Neuronal stem cell (in vitro differentiated cells): ENCODE data around the gene TRIP12.
"Not testable (repeated sequence)": the region's sequence is repeated elsewhere in the genome, so short reads cannot be mapped to it uniquely, and the experiment has no call there.

ENCODE experiments used
- DNase-seq: peaks from one replicate; pipeline ENCODE4 v3.0.0-alpha.2; 2013; ENCODE audit warnings: low spot score
- H2AFZ ChIP-seq: one replicate; pipeline ENCODE4 v1.6.1; 2013; ENCODE audit warnings: mild to moderate bottlenecking, low read length, inconsistent platforms
- H2AK5ac ChIP-seq: 2 replicates; pipeline ENCODE4 v1.6.1; 2013; ENCODE audit warnings: low read depth, mild to moderate bottlenecking, inconsistent platforms, low read length, moderate library complexity, mixed read lengths
- H2BK120ac ChIP-seq: 2 replicates; pipeline ENCODE4 v1.6.1; 2013; ENCODE audit warnings: low read depth, mild to moderate bottlenecking, inconsistent platforms, low read length, moderate library complexity, mixed read lengths
- H2BK12ac ChIP-seq: one replicate; pipeline ENCODE4 v1.6.1; 2013; ENCODE audit warnings: low read length, inconsistent platforms
- H2BK15ac ChIP-seq: 2 replicates; pipeline ENCODE4 v1.6.1; 2013; ENCODE audit warnings: mild to moderate bottlenecking, low read length, inconsistent platforms, mixed read lengths
- H2BK5ac ChIP-seq: one replicate; pipeline ENCODE4 v1.6.1; 2013; ENCODE audit warnings: inconsistent platforms, mild to moderate bottlenecking, low read length, moderate library complexity
- H3K14ac ChIP-seq: one replicate; pipeline ENCODE4 v1.6.1; 2013; ENCODE audit warnings: low read length, inconsistent platforms
- H3K18ac ChIP-seq: 2 replicates; pipeline ENCODE4 v1.6.1; 2013; ENCODE audit warnings: low read length, inconsistent platforms
- H3K23ac ChIP-seq: 2 replicates; pipeline ENCODE4 v1.6.1; 2013; ENCODE audit warnings: low read depth, mild to moderate bottlenecking, mixed read lengths, low read length, inconsistent platforms; ENCODE audit not compliant: poor library complexity
- H3K27ac ChIP-seq: replicated peaks from 3 replicates; pipeline ENCODE4 v1.5.1; 2013; ENCODE audit warnings: low read length, inconsistent platforms
- H3K27me3 ChIP-seq, 3 experiments: 2 replicates each; pipeline ENCODE4 v1.6.1; 2013; ENCODE audit warnings: low read length in 3 of 3, mild to moderate bottlenecking in 2 of 3, inconsistent platforms in 1 of 3, low read depth in 1 of 3, mixed read lengths in 1 of 3, moderate library complexity in 1 of 3; ENCODE audit not compliant: control insufficient read depth in 3 of 3, insufficient read depth in 3 of 3
- H3K36me3 ChIP-seq, 2 donors: replicated peaks in 1 of 2; 2 replicates each; pipeline ENCODE4 v1.6.1; 2013; ENCODE audit warnings: low read length in 2 of 2; ENCODE audit not compliant: control insufficient read depth in 2 of 2, insufficient read depth in 2 of 2
- H3K4ac ChIP-seq: 2 replicates; pipeline ENCODE4 v1.6.1; 2013; ENCODE audit warnings: inconsistent platforms, mild to moderate bottlenecking, low read length, moderate library complexity
- H3K4me1 ChIP-seq, 2 donors: 1 replicate in 1 of 2; 2 replicates in 1 of 2; pipeline ENCODE4 v1.6.1; 2013; ENCODE audit warnings: low read length in 2 of 2, low read depth in 1 of 2; ENCODE audit not compliant: control insufficient read depth in 2 of 2, insufficient read depth in 1 of 2
- H3K4me2 ChIP-seq: one replicate; pipeline ENCODE4 v1.6.1; 2013; ENCODE audit warnings: mild to moderate bottlenecking, low read length, inconsistent platforms; ENCODE audit not compliant: insufficient read depth, poor library complexity, severe bottlenecking
- H3K4me3 ChIP-seq, 2 donors: 2 replicates each; pipeline ENCODE4 v1.5.1; 2013; ENCODE audit warnings: low read length in 2 of 2, mild to moderate bottlenecking in 2 of 2, inconsistent platforms in 1 of 2, moderate library complexity in 1 of 2
- H3K79me1 ChIP-seq: one replicate; pipeline ENCODE4 v1.6.1; 2013; ENCODE audit warnings: low read depth, mild to moderate bottlenecking, inconsistent platforms, low read length, moderate library complexity
- H3K9ac ChIP-seq: one replicate; pipeline ENCODE4 v1.6.1; 2013; ENCODE audit warnings: mild to moderate bottlenecking, low read depth, low read length, inconsistent platforms; ENCODE audit not compliant: poor library complexity
- H3K9me3 ChIP-seq, 2 donors: replicated peaks in 1 of 2; 2 replicates each; pipeline versions ENCODE3 to v1.6.1; 2013; ENCODE audit warnings: low read length in 2 of 2, mild to moderate bottlenecking in 2 of 2, inconsistent platforms in 1 of 2, low read depth in 1 of 2, mixed read lengths in 1 of 2, moderate library complexity in 1 of 2; ENCODE audit not compliant: control insufficient read depth in 2 of 2, insufficient read depth in 1 of 2
- H4K8ac ChIP-seq: one replicate; pipeline ENCODE4 v1.6.1; 2013; ENCODE audit warnings: low read depth, mild to moderate bottlenecking, inconsistent platforms, low read length, moderate library complexity
- H4K91ac ChIP-seq: one replicate; pipeline ENCODE4 v1.6.1; 2013; ENCODE audit warnings: low read length, low read depth, mild to moderate bottlenecking, inconsistent platforms; ENCODE audit not compliant: poor library complexity
- WGBS, 2 donors: extraction: QIAGEN DNeasy Blood & Tissue Kit; methylation state at CpG; one replicate each; pipeline ENCODE4 v1.1.7; 2013; ENCODE audit warnings: missing lambda C conversion rate in 2 of 2, mixed read lengths in 1 of 2; ENCODE audit not compliant: insufficient read length in 2 of 2, insufficient replicate concordance in 1 of 2; ENCODE audit errors: extremely low coverage in 2 of 2; 5-methylcytosine and 5-hydroxymethylcytosine counted together

Gene TRIP12

DNA sequence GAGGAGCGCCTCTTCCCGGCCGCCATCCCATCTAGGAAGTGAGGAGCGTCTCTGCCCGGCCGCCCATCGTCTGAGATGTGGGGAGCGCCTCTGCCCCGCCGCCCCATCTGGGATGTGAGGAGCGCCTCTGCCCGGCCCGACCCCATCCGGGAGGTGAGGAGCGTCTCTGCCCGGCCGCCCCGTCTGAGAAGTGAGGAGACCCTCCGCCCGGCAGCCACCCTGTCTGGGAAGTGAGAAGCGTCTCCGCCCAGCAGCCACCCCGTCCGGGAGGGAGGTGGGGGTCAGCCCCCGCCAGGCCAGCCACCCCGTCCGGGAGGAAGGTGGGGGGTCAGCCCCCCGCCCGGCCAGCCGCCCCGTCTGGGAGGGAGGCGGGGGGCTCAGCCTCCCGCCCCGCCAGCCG is 179.1 kb downstream of the TRIP12 start:
- not testable (repeated sequence) for H3K4me3 ChIP-seq, H3K4me2 ChIP-seq, H2AK5ac ChIP-seq, H3K18ac ChIP-seq, H3K27me3 ChIP-seq, H2BK5ac ChIP-seq, H3K27ac ChIP-seq, H3K36me3 ChIP-seq, DNase-seq, H3K23ac ChIP-seq, H3K79me1 ChIP-seq, H2BK12ac ChIP-seq, H3K14ac ChIP-seq, H3K9me3 ChIP-seq, H2BK120ac ChIP-seq, H4K91ac ChIP-seq, H3K4me1 ChIP-seq, H3K9ac ChIP-seq, H4K8ac ChIP-seq, H2BK15ac ChIP-seq, H3K4ac ChIP-seq, H2AFZ ChIP-seq
- WGBS, 2 donors = no CpG with 5 or more reads among the region's 35 CpGs

DNA sequence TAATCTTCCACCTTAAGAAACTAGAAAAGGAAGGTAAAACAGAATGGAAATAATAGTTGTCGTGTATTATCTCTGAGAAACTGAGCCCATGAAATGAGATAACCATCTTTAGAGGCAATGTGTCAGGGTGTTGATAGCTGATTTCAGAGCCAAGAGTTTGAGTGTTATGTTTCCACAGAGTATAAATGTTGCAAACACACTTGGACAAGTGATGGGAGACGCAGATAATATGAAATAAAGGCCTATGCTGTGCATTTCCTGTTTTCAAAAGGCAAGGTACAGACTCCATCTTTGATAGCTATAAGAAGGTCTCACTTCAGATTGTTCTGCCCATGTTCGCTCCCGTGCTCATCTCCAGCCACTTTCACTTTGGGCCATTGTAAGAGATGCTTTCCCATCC is 181.5 kb downstream of the TRIP12 start:
- no peak for DNase-seq
- Histone ChIP-seq H3K14ac (no peak overlapping the region), H2BK15ac (no peak overlapping the region), H3K79me1 (no peaks in the 10 kb centered on the region), H2BK120ac (no peak overlapping the region), H3K27ac (no peak overlapping the region), H3K27me3 (no peaks in the 10 kb centered on the region), H3K18ac (no peak overlapping the region), H3K4ac (no peak overlapping the region), H4K8ac (no peak overlapping the region), H3K9me3 (peaks cover 4 to 6% of the 10 kb centered on the region in 2 donors), H2BK5ac (no peak overlapping the region), H3K36me3 (peaks cover 0 to 2% of the 10 kb centered on the region in 2 donors), H2AK5ac (no peak overlapping the region), H2AFZ (no peak overlapping the region), H2BK12ac (no peak overlapping the region), H4K91ac (no peak overlapping the region), H3K23ac (no peak overlapping the region), H3K9ac (no peak overlapping the region), H3K4me2 (no peak overlapping the region), H3K4me3 (no peak overlapping the region), H3K4me1 (no peaks in the 10 kb centered on the region)
- WGBS, 2 donors = no CpG with 5 or more reads among the region's 4 CpGs

DNA sequence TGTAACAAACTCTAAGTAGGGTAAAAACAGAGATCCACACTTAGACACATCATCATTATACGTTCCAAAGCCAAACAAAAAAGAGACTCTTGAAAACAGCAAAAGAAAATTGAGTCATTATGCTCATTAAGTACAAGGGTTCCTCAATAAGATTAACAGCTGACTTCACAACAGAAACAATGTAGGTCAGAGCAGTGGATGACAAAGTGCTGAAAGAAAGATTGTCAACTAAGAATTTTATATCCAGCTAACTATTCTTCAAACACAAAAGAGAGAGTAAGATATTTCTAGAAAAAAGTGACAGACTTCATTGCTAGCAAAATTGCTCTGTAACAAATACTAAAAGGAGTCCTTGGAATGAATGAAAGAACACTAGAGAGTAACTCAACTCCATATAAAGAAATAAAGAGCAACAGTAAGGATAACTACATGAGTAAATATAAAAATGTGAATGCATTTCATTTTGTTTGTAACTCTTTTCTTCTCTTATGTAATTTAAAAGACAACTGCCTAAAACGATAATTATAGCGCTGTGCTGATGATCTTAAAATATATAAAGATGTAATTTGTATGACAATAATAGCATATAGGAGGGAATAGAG is 183.7 kb downstream of the TRIP12 start:
- no peak overlapping the region for H3K4ac ChIP-seq
- H3K18ac ChIP-seq = no peak overlapping the region
- H4K8ac ChIP-seq = no peak overlapping the region
- H3K27me3 ChIP-seq = peaks cover 0 to 3% (median 0%) of the 10 kb centered on the region in 3 experiments
- no peak overlapping the region for H4K91ac ChIP-seq
- WGBS, 2 donors = no CpG with 5 or more reads among the region's 3 CpGs
- H2AK5ac ChIP-seq = no peak overlapping the region
- peaks cover 4% of the 10 kb centered on the region in 2 donors for H3K9me3 ChIP-seq
- DNase-seq = no peak
- no peak overlapping the region for H2BK12ac ChIP-seq
- H2AFZ ChIP-seq = no peak overlapping the region
- H3K36me3 ChIP-seq = peaks cover 0 to 2% of the 10 kb centered on the region in 2 donors
- H3K14ac ChIP-seq = no peak overlapping the region
- no peaks in the 10 kb centered on the region for H3K79me1 ChIP-seq
- no peak overlapping the region for H2BK15ac ChIP-seq
- no peak overlapping the region for H2BK120ac ChIP-seq
- no peaks in the 10 kb centered on the region for H3K4me1 ChIP-seq
- no peak overlapping the region for H3K9ac ChIP-seq
- no peak overlapping the region for H3K23ac ChIP-seq
- no peak overlapping the region for H3K27ac ChIP-seq
- no peak overlapping the region for H3K4me2 ChIP-seq
- no peak overlapping the region for H3K4me3 ChIP-seq
- no peak overlapping the region for H2BK5ac ChIP-seq

- H2BK5ac ChIP-seq = no peak overlapping the region
- no peak overlapping the region for H2AFZ ChIP-seq
- H3K4me1 ChIP-seq = no peaks in the 10 kb centered on the region
- H3K18ac ChIP-seq = no peak overlapping the region
- H3K79me1 ChIP-seq = no peaks in the 10 kb centered on the region
- WGBS, 2 donors = no CpG with 5 or more reads among the region's 1 CpG
- no peak overlapping the region for H4K91ac ChIP-seq
- no peak overlapping the region for H2BK120ac ChIP-seq
- H3K4me3 ChIP-seq = no peak overlapping the region
- H4K8ac ChIP-seq = no peak overlapping the region
- H3K9ac ChIP-seq = no peak overlapping the region
- H3K36me3 ChIP-seq = no peaks in the 10 kb centered on the region
- H3K27me3 ChIP-seq = peaks cover 0 to 3% (median 0%) of the 10 kb centered on the region in 3 experiments
- no peak overlapping the region for H3K14ac ChIP-seq
- no peak overlapping the region for H3K4ac ChIP-seq
- H3K4me2 ChIP-seq = no peak overlapping the region
- no peak overlapping the region for H3K23ac ChIP-seq
- no peak overlapping the region for H2BK12ac ChIP-seq
- H2AK5ac ChIP-seq = no peak overlapping the region
- DNase-seq = no peak
- H3K9me3 ChIP-seq = peaks cover 0 to 4% of the 10 kb centered on the region in 2 donors
- H2BK15ac ChIP-seq = no peak overlapping the region
- H3K27ac ChIP-seq = no peak overlapping the region
Measured at GRCh38 chr2:229734410-229734809, 187.4 kb downstream of the TRIP12 start.
